Ecto neural progenitor cell (in vitro differentiated cells): ENCODE results near the gene TLCD5.
A peak's percentile ranks its signal among the peaks of the same experiment; 100 is the strongest.

ENCODE experiments used
- DNase-seq: peaks from one replicate; pipeline ENCODE4 v3.0.0-alpha.2; 2018; ENCODE audit warnings: low spot score

The TLCD5 gene

DNA sequence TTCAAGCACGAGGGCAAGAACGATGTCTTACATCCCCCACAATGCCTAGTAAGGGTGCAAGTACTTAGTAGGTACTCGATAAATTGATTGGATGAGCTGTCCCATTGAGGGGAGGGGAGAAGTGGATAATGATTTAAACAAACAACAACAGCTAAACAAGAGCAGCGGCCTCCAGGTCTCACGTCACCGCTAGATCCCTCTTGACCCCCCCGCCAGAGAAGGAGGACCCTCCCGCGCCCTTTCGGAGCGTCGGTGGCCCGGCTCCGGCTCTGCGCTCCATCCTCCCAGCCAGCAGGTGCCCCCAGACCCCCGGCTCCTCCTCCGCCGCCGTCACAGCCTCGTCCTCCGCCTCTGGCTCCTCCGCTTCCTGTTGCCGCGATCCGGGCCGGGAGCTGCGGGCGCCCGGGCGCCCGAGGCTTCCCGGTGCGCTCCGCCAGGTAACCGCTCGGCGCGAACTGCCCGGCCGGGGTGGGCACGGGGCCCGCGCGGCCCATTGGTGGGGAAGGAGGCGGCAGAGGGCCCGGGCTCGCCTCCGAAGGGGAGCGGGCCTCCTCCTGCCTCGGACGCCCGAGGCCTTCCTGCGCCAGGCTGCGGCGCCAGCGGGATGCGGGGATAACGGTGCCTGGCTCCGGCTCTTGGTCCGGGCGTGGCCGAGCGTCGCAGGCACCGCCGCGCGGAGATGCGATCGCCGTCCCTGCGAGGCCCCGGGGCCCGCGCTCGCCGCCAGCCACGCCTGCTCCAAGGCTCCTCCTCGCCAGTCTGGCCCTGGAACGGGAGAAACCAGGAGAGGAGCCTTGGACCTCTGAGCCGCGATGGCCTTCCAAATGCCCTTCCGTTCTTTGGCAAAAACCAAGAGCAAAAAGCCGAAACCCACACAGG lies at the start of gene TLCD5:
TLCD5 (plus strand) TSS at position 368 of the 879 bp plus-strand sequence. CDS start 2,143 bp downstream, outside the sequence.
- peak; percentile 90 for DNase-seq

DNA sequence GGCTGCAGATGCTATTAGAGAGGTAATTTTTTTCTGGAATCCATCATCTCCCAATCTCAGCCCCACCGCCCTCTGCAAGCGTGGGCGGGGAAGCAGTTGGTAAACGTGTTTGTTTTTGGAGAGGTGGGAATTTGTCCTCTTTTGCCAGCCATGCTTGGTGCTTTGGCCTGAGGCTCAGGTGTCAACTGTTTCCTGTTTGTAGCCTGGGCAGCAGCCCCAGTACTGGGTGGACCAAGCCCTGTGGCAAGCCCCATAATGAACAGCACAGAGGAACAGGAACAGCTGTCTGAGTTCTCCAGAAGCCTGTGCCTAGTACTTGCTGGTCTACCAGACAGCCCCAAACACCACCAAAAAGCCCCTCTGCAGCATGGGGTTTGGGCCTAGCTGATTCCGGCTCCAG lies 45.6 kb upstream of the TLCD5 start:
- no peak for DNase-seq

DNA sequence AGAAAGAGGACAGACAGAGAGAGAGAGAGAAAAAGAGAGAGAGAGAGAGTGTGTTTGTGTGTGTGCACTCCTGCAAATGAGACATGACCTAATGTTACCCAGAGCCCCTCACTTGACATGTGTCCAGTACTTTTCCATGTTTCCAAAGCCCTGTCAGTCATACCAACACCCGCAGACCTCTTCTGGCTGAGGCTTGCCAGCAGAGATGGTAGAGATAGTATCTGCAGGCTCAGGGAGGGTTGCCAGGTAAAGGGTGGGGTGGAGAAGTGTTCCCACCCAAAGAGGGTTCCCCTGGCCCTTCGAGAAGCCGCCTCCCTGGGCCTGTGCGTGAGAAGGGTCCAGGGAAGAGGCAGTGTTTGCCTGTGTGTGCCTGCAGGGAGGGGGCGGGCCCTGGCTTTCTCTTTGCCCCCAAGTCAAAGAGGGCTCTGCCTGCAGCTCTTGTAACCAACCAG lies 44.5 kb upstream of the TLCD5 start:
- no peak for DNase-seq

DNA sequence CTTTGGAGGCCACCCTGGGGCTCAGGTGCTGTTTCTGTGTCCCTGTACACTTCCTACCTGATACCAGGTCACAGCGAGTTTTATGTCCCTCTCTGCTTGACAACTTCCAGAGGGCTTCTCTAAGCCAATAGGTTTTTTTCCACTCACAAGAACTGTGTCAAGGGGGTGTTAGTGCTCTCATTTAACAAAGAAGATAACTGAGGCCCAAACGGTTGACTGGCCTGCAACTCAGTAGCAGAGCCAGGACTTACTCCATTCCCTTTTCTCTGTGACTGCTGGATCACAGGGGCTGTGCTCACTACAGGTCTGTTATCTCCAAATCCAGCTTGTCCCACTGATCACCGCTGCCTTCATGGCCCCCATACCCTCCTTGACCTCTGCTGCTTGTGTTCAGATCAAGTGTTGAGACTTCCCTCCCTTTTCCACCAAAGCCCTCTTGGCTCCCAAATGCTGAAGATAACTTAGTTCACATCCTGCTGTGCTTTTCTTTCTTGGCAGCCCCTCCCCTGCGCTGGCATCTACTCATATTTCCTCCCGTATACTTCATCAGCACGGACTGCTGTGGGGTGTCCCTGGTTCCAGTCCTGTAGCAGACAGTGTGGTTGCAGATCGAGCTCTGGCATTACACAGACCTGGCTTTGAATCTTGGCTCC lies 43.8 kb upstream of the TLCD5 start:
- DNase-seq, result no peak

DNA sequence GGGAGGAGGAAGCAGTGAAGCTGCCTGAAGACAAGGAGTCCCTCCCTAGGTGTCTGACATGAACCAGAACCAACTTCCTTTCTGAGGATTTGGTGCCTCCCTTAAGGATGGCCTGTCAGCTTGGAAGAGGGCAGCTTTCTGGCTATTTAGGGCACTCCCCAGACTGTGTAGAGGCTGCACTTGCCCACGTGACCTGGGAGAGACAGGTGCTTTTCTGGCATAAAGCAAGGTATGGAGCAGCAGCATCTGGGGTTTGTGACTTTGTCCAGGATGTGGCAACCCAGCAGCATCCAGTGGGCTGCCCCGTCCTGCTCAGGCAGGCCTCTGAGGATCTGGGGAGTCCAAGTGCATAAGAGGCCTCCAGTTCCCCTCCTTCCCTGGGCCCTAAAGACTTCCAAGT lies 42.0 kb upstream of the TLCD5 start:
- DNase-seq, result no peak

DNA sequence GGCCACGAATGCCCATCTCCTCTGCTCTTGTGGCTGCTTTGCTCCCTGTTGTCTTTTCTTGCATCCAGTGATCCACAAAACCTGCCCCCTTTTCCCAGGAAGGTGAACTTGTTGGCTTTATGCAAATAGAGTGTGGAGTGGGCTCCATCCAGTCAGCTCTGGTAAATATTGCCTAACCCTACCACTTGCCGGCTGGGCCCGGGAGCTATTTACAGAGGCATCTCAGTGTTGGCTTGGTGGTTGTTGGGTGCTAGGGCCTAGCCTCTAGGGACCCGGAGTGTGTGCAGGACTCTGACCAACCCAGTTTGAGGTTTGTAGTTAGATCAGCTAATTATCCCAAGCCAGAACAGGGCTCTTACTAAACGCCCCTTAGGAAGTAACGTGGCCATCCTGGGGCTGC lies 40.8 kb upstream of the TLCD5 start:
- no peak for DNase-seq

DNA sequence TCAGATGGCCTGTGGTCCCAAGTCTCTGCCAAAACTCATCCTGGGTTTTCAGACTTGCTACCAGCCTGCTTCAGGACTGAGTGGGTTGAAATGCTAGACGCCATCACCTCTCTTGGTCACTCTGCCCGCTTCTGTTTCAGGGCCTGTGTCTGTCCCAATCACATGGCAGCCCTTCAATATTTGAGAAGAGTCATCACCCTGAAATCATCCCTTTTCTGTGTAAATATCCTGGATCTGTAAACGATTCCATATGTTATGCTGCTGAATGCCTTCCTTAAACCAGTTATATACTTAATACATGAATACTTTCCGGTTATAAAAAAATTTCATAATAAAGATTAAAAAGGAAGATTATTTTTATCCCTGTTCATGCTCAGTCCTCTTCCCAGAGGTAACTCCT lies 39.8 kb upstream of the TLCD5 start:
- DNase-seq, result no peak

DNA sequence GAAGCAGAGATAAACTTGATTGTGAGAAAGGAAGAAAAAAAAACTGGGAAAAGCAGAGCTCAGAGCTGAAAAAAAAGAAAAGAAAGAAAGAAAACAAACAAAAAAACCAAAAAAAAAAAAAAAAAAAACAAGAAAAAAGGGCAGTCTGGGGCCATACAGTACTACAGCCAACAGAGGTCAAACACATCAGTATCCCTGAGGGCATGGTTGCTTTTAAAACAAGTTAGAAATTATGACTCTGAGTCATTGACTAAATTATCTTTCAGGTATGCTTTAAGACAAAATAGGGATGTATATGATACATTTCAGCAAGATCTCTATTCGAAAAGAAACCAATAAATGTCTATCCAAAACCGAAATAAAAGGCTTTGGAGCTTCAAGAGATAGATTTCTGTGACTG lies 37.1 kb upstream of the TLCD5 start:
- DNase-seq, result no peak

DNA sequence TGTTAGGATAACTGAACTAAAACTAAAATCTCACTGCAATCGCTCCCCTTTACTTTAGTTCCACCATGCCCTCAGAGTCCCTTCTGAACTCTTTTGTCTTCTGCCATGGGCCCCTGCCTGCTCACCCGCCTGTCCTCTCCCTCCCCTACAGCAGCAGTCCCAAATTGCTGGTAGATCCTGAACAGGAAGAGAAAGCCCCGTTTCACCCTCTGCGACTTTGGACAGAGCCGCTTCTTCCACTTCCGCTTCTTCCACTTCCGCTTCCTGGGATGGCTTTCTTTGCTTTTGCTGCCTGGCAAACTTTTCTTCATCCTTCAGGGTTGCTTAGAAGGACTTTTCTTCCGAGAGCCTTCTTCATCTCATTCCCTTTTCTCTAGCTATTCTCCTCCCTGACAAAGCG lies 35.7 kb upstream of the TLCD5 start:
- DNase-seq, result no peak

DNA sequence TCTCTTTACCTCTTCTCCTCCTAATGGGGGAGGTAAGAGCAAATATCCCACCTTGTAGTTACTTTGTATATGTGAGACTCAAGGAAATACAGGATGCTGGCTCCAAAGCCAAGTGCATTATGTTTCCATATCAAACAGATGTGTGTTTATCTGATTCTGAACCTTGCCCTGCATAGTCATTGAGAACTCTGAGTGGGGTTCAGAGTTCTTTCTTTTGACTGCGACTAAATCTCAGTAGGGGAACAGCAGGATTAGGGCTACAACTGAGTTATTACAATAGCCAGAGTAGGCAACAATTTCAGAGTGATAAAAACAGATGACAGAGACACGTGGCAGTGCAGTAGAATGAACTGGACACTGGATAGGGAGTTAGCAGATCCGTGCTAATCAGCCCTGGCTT lies 34.1 kb upstream of the TLCD5 start:
- no peak for DNase-seq

DNA sequence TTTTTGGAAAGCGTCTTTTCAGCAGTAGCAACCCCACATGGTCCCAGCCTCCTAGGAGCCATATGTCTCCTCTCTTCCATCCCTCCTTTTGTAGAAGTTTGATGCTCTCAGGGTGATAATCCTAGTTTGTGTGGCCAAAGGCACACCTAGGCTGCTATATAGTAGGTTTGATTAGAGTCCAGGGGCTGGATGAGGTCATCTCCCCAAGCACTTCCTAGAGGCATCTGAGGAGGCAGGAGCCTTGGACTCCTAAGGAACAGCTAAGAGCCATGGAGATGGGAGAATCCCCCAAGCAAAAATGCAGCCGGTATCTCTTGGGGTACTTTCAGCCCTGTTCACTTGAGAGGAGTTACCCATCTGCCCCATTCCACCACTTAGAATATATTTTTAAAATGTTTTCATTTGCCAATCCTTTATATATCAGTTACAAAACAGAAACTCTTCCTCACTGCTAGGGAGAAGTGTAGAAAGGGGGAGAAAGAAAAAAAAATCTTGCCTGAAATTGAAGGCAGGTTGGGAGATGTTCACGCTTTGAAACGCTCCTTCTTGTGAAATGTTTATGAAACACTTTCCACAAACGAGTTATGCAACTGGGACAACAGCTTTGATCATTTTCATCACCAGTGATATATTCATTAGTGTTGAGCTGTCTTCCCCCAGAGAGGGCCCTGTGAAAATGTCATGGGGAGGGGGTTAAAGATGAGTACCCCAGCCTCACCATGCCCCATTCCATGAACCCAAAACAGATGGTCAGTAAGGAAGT lies 31.9 kb upstream of the TLCD5 start:
- no peak for DNase-seq

DNA sequence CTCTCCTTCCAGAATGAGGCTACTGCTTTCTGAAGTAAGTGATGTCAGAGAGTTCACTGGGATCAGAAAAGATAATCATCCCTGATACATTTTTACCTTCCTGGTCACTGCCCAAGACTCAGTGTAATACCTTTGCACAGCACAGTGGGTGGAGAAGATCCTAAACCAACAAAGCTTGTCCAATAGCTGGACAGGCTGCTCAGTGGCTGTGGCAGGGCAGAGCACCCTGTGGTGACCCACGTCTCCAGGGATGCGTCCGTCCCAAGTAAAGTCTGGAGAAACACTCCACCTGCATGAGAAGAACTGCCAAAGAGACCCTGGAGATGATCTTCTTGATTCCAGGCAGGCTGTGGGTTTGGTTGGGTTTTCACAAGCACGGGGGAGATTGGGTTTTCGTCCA lies 31.0 kb upstream of the TLCD5 start:
- no peak for DNase-seq

DNA sequence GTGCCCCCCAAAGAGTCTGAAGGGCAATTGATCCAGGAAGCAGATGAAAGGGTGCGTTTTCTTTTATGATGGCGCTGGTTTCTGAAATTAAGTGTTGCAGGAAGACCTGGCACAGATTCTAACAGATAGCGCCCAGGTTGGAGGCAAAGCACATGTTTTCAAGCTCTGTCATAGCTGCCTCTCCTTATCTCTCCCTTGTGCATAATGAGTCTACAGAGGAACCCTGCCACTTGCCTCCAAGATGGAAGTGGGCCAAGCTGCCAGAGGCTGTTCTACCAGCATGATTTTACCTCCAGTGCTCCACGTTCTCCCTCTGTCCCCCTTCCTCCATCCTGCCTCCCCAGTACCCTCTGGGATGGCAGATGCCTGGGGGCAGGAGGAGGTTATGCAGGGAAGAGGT lies 30.0 kb upstream of the TLCD5 start:
- DNase-seq, result no peak

DNA sequence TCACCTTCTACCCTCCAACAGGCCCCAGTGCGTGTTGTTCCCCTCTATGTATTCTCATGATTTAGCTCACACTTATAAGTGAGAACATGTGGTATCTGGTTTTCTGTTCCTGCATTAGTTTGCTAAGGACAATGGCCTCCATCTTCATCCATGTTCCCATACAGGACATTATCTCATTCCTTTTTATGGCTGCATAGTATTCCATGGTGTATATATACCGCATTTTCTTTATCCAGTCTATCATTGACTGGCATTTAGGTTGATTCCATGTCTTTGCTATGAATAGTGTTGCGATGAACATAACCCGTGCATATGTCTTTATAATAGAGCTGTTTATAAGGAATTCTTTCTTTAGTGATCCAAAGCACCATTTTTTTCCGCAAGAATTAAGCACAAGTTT lies 28.5 kb upstream of the TLCD5 start:
- DNase-seq, result no peak

DNA sequence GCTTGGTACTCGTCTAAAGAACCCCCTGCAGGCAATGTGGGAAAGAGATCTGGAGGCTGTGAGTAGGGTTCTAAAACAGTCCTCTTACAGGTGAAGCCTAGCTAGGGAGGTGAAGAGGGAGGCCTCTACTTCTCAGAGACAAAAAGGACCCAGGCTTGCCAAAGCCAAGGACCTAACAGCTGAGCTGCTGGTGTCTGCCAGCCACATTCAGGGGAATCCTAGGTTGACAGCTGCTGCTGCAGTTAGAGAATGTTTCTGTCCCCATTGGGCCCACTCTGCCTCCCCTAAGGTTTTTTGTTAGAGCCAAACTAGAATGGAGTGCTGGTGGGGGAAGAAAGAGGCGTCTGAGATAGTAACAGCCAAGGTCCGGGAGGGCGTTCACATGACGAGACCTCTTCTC lies 26.6 kb upstream of the TLCD5 start:
- no peak for DNase-seq

DNA sequence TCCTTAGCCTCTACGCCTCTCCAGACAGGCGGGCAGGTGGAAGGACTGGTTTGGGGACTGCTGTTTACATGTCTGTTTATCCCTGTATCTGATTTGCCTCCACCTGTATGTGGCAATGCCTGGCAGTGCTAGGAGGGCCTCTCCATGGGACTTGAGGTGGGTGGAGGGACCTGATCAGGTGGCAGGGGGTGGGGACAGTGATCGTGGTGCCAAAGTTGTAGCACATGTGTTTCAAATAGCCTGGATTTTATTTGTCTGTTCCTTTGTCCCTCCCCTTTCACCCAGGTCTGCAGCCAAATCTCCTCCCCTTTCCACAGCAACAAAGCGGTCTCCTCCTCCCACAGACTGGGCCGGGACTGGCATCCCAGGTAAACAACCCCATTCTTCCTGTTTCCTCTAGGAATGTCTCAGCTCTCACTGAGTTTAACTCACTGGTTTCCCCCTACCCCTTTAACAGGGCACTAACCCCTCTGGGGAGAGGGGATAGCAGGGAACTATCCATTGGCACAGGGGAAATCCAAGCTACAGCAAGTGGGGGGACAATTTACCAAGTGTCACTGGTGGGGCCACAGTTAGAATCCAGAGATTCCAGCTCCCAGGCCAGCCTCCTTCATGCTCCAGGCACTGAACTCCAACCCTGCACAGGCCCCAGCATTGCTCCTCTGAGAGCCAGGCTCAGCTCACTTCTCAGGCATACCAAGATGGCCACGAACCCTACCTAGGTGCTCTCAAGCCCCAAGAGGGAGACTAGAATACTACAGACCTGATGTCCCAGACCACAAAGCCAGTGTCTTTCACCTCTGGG lies 22.9 kb upstream of the TLCD5 start:
- DNase-seq, result no peak

DNA sequence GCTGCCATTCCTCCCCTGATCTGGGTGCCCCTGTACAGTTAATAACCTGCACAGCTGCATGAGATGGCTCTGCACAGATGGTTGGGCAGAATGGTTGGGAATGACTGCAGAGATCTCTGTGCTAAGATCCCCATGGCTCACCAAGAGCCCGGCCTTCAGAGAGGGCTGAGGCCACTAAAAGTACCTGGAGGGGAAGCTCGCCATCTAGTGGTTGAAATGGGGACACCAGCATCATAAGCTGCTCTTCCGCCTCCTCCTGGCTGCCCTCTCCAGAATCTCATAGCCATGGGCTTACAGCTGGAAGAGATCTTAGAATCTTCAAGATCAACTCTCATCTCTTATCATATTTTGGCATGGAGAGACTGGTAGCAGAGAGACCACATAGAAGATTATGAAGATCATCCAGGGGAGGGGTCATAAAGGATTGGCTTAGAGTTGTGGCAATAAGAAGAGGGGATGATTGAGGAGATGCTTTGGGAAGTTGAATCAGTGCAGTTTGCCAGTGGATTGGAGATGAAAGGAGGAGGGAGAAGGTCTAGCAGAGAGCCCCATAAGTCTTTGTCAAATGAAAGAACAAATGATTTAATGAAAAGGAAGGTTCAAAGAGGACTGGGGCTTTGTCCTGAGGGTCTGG lies 22.0 kb upstream of the TLCD5 start:
- peak; percentile 82 for DNase-seq

DNA sequence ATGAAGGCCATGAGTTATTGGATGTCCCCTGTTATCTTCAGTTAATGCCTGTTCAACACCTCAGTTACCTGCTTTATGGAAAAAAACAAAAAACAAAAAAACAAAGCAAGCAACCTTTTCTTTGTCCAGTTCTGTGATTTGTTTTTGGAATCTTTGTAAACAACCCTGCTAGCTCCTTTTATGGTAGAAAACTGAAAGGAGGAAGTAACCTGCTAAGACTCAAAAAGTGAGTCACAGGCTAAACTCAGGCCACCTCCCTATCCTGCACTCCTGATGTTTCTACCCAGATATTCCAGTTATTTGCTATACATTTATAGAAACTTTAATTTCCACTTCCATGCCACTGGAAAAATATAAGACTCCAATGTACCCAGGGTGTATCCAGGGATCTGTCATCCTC lies 20.6 kb upstream of the TLCD5 start:
- DNase-seq, result no peak

DNA sequence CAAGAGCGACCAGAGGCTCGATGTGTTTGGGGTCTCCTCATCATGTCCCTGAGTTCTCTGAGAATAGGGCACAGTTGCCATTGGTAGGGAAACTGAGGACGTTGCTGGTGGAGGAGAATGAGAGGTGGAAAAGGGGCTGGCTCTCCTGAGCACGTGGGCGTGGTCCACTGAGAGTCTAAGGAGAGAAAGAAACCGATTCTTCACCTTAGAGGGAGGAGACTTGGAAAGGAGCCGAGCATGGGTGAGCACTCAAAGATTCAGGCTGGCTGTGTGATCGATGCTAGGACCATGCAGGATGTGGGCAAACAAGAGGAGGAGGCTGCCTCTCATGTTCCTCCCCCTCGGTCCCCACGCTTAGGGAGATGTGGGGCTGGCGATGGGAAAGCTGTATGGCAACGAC lies 19.8 kb upstream of the TLCD5 start:
- DNase-seq, result no peak

DNA sequence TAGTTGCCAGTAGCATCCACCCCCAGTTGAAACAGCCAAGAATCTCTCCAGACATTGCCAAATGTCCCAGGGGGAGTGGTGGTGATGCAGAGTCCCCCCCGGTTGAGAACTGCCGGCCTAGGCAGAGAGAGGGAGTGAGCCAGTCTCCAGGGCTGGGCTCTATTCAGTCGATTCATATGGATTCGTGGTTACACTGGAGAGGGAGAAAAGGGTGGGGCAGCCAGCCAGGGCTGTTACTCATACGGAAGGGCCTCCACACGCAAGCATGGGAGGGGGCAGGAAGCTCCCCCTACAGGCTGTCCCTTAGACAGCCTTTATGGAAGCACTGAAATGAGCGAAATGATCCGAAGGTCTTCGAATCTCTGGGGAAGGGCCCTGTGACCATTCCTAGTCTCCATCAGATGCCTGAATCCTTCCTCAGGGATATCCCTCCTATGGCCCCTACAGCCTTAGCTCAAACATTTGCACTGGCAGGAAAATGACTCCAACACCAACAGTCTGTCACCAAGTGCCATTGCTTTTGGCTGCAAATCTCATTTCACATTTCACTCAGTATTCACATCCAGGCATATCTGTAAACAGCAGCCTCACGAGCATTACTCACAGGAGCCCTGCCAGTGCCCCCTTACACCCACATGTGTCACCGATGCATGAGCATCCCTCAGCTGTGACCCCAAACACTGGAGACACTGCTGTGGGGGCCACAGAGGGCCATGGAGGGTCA lies 18.4 kb upstream of the TLCD5 start:
- DNase-seq, result peak; percentile 55

DNA sequence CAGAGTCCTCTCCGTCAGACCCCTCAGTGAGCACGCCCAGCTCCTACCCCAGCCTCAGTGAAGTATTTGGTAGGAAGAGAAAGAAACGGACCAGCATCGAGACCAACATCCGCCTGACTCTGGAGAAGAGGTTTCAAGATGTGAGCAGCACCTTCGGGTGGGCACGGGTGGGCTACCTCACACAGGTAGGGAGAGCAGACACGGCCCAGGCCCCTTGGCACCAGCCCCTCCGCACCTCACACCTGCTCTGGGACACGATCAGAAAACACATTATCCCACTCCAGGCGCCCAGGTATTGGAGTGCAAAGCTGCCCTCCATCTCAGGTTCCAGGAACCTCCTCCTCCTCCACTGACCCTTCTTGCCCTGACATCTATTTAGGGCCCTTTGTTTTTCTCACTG lies 17.6 kb upstream of the TLCD5 start:
- DNase-seq, result no peak
